Activated CD8-positive, alpha-beta memory T cell treated with anti-CD3 and anti-CD28 coated beads for 36 hours (primary cell): ENCODE data around the gene CENPL. TPM values are rescaled to one million over a fixed set of nuclear protein-coding genes. Genes with fewer than 3 reads are reported as not detected.

Experiments used
- CTCF ChIA-PET: fragments of 350-600 bp; sonication (Branson Sonifier 250); formaldehyde crosslinking; loops from one replicate; lab custom pipeline; 2021; ENCODE audit warnings: antibody characterized with exemption; lab: Charles Lee
- POLR2A ChIA-PET: fragments of 350-600 bp; sonication (Branson Sonifier 250); formaldehyde crosslinking; loops from one replicate; lab custom pipeline; 2021; ENCODE audit warnings: antibody characterized with exemption; lab: Charles Lee
- total RNA-seq, 2 experiments: library from RNA; stranded (reverse); gene quantifications; one replicate each; pipeline ENCODE4 v1.2.3, GENCODE V29; 2021

CENPL gene, protein sequence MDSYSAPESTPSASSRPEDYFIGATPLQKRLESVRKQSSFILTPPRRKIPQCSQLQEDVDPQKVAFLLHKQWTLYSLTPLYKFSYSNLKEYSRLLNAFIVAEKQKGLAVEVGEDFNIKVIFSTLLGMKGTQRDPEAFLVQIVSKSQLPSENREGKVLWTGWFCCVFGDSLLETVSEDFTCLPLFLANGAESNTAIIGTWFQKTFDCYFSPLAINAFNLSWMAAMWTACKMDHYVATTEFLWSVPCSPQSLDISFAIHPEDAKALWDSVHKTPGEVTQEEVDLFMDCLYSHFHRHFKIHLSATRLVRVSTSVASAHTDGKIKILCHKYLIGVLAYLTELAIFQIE
- total RNA-seq: 10 to 100 TPM; 28.5 to 28.6 TPM

DNA sequence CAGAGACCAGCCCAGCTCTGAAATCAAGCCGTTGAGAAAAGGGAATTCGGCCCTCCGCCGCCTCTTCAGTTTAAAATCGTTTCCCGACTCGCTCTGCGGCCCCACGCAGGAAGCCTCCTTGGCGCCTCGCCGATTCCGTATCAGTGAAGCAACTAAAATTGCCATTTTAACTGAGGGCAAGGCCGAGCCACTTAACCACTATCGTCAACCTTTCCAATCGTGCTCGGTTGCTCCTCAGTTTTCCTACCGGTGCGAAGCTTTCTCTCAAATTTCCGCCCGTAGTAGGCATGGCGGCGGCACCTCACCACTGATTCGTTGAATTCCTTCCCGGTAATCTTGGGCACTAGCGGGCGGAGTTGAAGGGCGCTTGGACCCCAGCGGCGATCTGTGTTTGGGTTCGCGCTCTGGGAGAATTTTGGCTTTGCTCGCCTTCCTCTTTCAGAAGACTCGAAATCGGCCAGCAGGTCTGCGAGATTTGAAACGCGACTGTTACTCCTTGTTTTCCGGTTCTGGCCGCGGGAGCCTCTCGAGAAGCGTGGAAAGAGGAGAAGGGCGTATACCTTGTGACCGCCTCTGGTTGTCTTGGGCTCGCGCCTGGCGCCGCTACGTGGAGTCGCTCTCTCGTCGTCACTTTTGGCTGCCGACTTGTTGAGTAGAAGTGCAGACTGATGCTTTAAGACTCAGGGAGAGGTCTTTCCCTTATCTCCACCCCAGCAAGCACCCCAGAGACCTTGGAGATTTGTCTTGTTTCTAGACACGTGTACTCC lies at the start of gene CENPL, which contains the start of gene DARS2:
Gene CENPL, minus strand, starts transcription at position 569 of the 767 bp plus-strand sequence. CDS start 13,584 bp downstream, outside the sequence.
Gene DARS2, plus strand, starts transcription at position 359 of the 767 bp plus-strand sequence. CDS start 557 bp downstream, outside the sequence.
- POLR2A ChIA-PET: interaction anchor here (0.6 to 2.3 kb wide), 11 partner anchors 36 to 395 kb away, joined by 3 to 11 read pairs (median 5); partner anchors contain the start of genes GAS5, KLHL20, PRDX6 and ZBTB37

DNA sequence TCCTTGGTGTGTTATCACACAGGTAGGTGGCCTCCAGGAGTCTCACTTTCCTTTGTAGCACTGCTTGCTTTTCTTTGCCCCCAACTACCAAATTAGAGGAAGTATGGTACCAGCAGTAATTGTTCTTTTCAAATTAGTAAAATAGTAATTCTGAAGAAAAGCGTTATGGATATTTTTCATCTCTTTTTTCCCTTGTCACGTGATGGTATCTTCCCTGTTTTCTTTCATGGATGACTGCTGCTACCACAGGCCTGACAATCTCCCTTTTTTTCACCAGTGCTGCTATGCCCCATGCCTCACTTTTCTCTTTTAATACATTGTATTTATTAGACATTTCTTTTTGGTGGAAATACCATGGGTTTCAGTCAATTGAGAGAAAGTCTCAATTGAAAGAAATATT lies 46.8 kb upstream of the CENPL start:
- POLR2A ChIA-PET: no interaction called here

More for the DNA sequence above, at the start of gene CENPL, which contains the start of gene DARS2:
- CTCF ChIA-PET: interaction anchor here (0.9 to 2.0 kb wide), 5 partner anchors 10 to 395 kb away, joined by 3 to 14 read pairs (median 4); partner anchors contain the start of genes GAS5, KLHL20 and ZBTB37

DNA sequence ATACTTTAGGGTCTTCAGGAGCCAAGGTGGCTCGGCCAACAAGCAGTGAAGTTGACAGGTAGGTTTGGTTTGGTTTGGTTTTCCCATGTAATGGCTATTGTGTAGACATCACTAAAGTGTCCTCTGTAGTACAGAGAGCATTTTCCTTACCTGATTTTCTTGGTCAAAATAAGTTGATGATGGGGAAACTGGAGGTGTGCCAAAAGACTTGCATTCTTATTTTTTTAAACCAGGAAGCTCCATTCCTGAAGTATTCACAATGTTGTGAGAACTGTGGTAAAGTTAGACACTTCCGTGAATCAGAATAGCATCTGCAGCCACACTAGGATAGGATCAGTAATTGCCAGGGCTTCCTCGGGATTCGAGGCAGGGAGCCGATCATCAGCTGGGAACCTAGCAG lies 46.4 kb upstream of the CENPL start:
- CTCF ChIA-PET: no interaction called here
- POLR2A ChIA-PET: interaction anchor here (0.5 kb wide), 1 partner anchor 38 kb away, joined by 5 read pairs; no protein-coding TSS in a partner anchor

More for the DNA sequence above, 46.8 kb upstream of the CENPL start:
- CTCF ChIA-PET: no interaction called here

DNA sequence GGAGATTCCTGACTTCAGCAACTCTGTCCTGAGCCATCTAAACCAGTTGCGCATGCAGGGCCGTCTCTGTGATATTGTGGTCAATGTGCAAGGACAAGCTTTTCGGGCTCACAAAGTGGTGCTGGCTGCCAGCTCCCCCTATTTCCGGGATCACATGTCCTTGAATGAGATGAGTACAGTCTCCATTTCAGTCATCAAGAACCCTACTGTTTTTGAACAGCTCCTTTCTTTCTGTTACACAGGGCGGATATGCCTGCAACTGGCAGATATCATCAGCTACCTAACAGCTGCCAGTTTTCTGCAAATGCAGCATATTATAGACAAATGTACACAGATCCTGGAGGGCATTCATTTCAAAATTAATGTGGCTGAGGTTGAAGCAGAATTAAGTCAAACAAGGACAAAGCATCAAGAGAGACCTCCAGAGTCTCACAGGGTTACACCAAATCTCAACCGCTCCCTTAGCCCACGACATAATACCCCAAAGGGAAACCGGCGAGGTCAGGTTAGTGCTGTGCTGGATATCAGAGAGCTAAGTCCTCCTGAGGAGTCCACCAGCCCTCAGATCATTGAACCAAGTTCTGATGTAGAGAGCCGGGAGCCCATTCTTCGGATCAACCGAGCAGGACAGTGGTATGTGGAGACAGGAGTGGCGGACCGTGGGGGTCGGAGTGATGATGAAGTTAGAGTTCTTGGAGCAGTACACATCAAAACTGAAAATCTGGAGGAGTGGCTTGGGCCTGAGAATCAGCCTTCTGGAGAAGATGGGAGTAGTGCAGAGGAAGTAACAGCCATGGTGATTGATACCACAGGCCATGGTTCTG lies 45.8 kb upstream of the CENPL start:
- ChIA-PET POLR2A (interaction anchor here (0.5 to 2.1 kb wide), 5 partner anchors 38 to 1196 kb away, joined by 3 to 8 read pairs (median 4); partner anchors contain the start of genes CENPL, DARS2, PRDX6 and RC3H1), CTCF (interaction anchor here (0.6 to 1.5 kb wide), 2 partner anchors 47 to 103 kb away, joined by 4 to 6 read pairs; partner anchors contain the start of gene DARS2)

DNA sequence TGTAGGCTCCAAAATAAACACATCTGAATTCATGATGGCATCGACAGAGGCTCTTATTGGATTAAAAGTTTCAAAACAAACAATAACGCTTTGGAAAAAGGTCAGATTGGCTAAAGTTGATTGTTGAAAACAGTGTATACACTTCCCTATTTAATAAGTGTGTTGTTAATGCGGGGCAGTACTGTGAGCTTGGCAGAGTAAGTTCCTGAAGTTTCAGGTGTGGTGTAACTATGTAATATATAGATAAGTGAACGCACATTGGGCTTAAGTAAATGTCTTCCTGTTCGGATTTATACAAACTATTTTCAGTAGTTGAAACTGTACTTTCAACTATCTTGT lies 44.3 kb upstream of the CENPL start:
- ChIA-PET CTCF (interaction anchor here (1.5 kb wide), 1 partner anchor 45 kb away, joined by 4 read pairs; the partner anchor contains the start of gene DARS2), POLR2A (interaction anchor here (0.9 to 2.2 kb wide), 3 partner anchors 44 to 154 kb away, joined by 5 to 11 read pairs (median 8); partner anchors contain the start of genes CENPL, DARS2 and RC3H1)

DNA sequence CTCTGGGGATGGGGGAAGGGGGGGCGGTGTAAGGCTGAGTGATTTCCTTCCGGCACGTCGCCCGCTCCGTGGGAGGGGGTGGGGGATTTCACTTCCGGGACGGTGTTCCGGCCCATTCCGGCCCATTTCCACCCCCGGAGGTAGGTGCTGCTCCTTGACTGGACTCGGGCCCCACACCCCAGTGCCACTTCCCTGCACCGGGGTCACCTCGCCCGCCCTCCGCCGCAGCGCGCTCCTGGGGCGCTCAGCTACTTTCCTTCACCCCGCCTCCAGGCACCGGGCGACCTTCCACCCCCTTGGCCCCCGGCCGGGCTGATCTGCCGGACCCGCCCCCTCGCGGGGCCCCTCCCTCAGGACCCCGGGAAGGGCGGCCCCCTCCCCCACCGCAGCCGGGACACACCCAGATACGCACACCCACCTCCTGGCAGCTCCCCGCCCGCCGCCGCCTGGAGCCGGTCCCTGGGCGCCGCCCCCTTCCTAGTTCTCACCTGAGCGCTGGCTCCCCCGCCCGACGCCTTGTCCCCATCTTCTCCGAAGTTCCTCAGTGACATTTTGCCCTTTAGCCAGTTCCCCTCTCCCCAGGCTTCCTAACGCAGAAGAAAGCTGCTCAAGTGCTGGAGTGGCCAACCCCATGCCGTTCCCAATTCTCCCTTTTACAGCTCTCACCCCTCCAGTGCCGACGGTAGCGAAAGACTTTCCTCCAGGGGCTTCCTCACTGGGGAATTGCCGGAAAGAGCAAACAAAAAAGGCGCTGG lies 43.8 kb upstream of the CENPL start, which contains the start of gene ZBTB37:
Gene ZBTB37, plus strand, starts transcription at position 115 of the 755 bp plus-strand sequence. CDS start 1,846 bp downstream, outside the sequence.
- ChIA-PET CTCF (interaction anchor here (0.6 to 2.1 kb wide), 3 partner anchors 45 to 1227 kb away, joined by 3 to 5 read pairs (median 4); partner anchors contain the start of gene DARS2), POLR2A (interaction anchor here (0.5 to 2.2 kb wide), 8 partner anchors 8 to 392 kb away, joined by 3 to 12 read pairs (median 6); partner anchors contain the start of genes CENPL, DARS2, PRDX6 and RC3H1)

DNA sequence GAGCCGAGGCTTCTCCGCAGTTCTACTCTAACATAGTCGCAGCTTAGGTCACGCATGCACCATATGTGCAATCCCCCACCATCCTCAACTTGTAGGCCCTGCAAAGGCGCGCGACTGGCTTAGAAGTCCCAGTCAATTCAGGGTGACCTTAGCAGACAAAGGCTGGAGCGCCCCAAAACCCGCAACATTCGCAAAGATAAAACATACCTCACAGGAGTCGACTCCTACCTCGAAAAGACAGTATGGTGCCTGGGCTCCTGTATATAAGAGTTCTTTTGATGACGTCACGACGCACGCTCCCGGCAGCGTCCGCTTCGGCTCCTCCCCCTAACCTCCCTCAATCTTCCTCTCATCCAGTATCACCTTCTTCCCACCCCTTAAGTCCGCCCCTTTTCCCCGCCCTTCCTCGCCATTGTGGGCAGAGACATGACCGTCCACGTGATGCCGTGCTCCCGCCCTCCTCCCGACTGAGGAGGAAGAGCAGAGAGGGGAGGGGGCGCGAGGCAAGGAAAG lies 43.1 kb upstream of the CENPL start, which contains the start of gene GAS5:
Gene GAS5, minus strand, starts transcription at position 237 of the 513 bp plus-strand sequence.
- ChIA-PET CTCF (interaction anchor here (0.6 to 2.1 kb wide), 2 partner anchors 44 to 1227 kb away, joined by 3 to 5 read pairs; no protein-coding TSS in a partner anchor), POLR2A (interaction anchor here (0.5 to 2.2 kb wide), 6 partner anchors 7 to 392 kb away, joined by 3 to 12 read pairs (median 6); partner anchors contain the start of genes CENPL, DARS2 and PRDX6)

DNA sequence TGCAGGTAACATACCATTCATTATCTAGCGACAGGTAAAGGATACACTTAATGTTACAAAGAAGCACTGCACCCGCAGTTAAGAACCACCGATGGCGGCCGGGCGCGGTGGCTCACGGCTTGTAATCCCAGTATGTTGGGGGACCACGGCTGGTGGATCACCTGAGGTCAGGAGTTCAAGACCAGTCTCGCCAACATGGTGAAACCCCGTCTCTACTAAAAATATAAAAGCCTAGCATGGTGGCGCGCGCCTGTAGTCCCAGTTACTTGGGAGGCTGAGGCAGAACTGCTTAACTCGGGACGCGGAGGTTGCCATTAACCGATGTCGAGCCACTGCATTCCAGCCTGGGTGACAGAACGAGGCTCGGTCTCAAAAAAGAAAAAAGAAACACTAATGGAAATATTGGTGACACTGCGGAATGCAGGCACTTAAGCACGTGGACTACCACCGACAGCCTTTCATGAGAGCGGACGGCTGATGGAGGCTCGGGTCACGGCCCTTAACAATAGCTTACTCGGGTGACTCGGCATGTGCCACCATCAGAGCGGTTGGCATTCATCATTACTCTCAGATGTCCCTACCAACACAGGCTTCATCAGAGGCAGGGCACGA lies 42.6 kb upstream of the CENPL start:
- ChIA-PET POLR2A (interaction anchor here (1.1 to 2.2 kb wide), 3 partner anchors 43 to 391 kb away, joined by 6 to 12 read pairs (median 11); partner anchors contain the start of genes CENPL, DARS2 and PRDX6), CTCF (interaction anchor here (2.1 kb wide), 1 partner anchor 44 kb away, joined by 5 read pairs; no protein-coding TSS in a partner anchor)

DNA sequence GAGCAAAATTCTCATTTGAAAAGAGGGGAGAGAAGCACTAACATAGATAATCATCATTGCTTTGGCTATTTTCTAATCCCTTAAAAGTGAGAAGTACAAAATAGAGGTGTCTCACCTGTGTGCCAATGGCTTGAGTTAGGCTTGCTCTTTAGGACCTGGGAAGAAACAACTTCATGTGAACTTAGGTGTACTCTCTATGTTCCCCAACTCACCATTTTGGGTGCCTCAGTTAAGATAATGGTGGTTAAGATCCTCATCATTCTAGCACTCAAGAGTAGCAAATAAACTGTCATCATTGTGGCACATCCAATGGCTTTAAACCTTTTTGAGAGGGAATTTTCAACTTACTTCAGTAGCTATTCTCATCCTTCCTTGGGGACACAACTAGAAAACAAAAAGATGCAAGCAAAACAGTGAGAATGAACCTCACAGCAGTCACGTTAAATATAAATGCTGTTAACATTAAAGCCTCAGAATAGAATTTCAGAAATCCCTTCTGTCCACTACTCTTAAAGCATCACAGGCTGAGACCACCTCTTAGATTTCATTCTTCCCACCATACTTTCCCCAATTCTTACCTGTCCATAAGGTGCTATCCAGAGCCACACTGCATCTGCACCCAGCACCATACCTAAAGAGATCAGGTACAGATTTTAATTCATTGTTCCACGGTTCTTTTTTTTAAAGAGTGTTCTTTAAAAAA lies 41.9 kb upstream of the CENPL start:
- ChIA-PET POLR2A (interaction anchor here (1.1 kb wide), 1 partner anchor 43 kb away, joined by 5 read pairs; no protein-coding TSS in a partner anchor), CTCF (interaction anchor here (2.1 kb wide), 1 partner anchor 43 kb away, joined by 5 read pairs; no protein-coding TSS in a partner anchor)

DNA sequence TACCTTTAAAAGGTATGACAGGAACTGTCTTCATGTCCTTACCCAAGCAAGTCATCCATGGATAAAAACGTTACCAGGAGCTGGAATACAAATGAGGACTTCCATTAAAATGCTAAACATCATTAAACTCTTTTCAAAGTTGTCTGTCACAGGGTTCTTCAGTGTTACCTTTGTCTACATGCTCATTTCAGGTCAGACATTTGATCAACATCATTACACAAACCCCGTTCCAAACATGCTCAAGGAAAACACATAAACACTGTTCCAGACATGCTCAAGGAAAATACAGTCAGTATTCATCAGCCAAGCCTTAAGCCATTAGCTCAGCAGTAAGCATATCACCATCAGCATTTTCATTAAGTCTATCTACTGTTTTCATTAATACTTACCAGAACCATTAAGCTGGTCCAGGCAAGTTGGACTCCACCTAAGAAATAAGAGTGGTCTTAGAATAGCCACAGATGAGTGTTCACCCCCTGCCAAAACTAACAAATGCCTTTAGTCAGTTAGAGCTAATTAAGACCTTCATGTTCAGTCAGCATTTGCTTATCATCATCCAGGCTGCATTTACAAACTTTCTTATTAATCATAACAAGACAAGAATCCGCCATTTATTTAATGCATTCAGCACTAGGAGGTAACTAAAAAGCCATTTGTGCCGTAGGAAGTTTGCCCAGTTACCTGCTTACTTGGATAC lies 40.9 kb upstream of the CENPL start:
- ChIA-PET POLR2A (interaction anchor here (0.5 to 1.1 kb wide), 3 partner anchors 42 to 160 kb away, joined by 3 to 5 read pairs (median 3); no protein-coding TSS in a partner anchor), CTCF (interaction anchor here (0.5 kb wide), 1 partner anchor 16 kb away, joined by 3 read pairs; no protein-coding TSS in a partner anchor)

DNA sequence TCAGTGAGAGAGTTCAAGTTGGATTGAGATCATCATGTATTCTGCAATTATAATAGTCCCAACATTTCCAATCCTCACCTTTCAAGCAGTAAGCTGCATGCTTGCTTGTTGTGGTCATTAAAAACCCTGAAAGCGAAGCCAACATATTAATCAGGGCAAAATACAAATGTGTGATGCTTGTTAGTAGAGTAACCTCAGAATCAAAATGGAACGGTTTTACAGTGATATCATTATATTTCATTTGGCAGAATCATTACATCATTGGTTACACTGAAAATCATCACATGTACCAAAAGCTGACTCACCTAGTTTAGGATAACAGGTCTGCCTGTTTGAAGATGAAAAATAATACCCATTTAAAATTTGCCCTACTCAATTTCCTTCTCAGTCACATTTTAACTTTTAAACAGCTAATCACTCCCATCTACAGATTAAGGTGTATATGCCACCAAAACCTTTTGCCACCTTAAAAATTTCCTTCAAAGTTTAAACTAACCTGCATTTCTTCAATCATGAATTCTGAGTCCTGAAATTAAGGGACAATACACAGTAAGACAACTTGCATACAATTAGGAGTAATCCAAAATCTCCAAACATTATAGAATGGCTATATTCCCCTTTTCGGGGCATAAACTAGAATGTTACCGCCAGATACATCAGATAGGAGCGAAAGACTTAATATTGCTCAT lies 39.6 kb upstream of the CENPL start:
- POLR2A ChIA-PET: interaction anchor here (0.6 to 1.0 kb wide), 5 partner anchors 34 to 1160 kb away, joined by 3 to 6 read pairs (median 3); partner anchors contain the start of genes CENPL and DARS2
- CTCF ChIA-PET: no interaction called here

DNA sequence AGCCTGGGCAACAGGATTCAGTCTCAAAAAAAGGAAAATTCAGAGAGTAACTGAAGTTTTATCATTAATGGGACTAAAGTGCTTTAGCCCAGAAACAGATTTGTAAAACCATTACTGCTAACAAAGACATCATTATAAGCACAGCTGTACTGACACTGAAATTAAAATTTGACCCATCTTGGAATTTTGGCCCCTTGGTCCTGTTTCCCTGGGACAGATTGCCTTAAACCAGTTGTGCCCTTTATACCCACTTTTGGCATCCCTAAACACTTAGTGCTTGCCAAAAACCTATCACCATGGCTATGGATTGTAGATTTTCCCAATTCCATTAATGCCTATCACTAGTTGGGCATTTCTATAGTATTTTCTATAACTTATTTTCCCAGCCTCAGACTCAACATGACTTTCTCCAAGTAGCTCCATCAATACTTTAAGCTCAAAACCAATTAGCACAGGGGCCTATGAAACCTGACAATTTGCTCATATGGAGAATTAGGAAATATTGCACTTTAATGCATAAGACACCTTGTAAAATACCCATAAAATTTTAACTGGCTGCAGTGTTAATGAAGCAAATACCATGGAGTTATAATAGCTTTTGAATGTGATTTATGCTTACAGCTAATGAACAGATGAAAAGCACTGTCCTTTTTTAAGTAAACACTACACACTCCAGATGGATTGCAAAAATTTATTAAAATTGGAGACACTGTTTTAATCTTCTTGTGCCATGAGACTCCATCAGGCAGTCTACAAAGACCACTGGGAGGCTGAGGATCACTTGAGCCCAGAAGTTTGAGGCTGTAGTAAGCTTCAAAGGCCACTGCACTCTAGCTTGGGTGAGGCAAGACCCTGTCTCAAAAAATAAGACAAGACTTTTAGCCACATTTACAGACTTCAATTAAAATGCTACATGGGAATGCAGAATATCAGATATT lies 38.8 kb upstream of the CENPL start:
- CTCF ChIA-PET: no interaction called here
- POLR2A ChIA-PET: interaction anchor here (0.6 to 1.0 kb wide), 5 partner anchors 19 to 1161 kb away, joined by 3 to 11 read pairs (median 3); partner anchors contain the start of genes CENPL and DARS2

DNA sequence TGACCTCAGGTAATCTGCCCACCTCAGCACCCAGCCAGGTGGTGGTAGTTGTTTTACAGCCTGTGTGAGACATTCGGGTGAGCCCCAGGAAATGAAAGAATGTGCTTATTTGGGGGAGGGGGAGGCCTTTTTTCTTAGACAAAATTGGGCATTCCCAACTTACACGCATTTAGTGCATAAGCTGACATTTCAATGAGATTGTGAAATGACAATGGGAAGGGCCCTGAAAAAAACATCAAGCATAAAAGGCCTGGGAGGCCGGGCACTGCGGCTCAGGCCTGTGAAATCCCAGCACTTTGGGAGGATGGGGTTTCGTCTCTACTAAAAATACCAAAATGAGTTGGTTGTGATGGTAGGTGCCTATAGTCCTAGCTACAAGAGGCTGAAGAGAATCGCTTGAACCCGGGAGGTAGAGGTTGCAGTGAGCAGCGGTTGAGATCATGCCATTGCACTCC lies 38.1 kb upstream of the CENPL start:
- ChIA-PET CTCF (no interaction called here), POLR2A (interaction anchor here (0.6 to 1.3 kb wide), 3 partner anchors 19 to 359 kb away, joined by 3 to 11 read pairs (median 6); no protein-coding TSS in a partner anchor)
